Inferior parietal cortex (tissue), 1 donor: Measurements from ENCODE around the gene PHLDA1.
A peak's percentile ranks its signal among the peaks of the same experiment; 100 is the strongest.
"Not testable (repeated sequence)": the region's sequence is repeated elsewhere in the genome, so short reads cannot be mapped to it uniquely, and the experiment has no call there.

Source experiments
- DNase-seq: peaks from one replicate; pipeline ENCODE4 v3.0.0-alpha.2; 2016; ENCODE audit errors: extremely low spot score

Gene PHLDA1

DNA sequence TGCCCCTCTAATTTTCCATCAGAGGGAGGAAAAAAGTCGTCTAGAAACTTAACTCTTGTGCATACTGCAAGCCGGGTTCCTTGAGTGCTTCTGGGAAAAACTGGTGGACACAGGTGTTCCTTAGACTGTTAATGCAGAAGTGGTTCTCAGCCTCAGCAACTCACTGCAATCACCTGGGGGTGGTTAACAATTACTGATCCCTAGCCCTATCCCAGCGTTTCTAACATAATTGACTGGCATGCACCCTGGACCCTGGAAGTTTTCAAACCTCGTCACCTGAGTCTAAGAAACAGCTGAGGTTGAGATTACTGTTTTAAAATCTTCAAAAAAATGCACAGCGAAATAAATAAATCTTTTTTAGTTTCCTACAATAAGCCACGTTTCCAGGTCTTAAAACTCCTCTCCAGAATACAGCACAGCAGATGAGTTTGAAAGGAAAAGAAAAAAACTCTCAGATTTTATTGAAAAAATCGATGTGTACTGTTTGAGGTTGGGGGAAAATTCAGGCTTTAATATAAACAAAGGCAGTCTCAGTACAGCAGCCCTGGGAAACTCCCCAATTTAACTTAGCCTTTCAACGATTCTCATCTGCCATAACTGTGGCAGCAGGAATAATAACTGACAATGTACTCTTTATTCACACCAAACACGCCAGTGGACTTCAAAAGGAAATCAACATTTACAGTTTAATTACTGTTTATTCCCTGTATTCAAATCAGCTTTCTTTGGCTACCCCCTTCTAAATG lies 45.4 kb downstream of the PHLDA1 start:
- no peak for DNase-seq

DNA sequence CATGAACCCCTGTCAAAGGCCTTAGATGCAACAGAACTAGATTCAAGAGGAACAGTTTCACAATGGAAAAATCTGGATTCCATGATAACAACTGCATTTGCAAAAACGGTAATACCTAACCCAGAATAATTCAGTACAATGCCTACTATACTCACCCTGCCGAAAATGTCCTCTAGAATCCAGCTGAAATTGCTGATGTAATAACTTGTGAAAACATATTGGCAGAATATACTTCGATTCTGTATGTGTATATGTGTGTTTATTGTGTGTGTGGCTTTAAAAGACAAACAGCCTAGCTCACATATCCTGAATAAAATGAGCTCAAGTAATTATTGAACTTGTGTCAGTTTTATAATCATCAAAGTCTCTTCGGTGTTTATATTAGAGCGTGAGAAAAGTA lies 46.0 kb downstream of the PHLDA1 start:
- DNase-seq = no peak

GRCh38 chr12:75984577-75985182 lies 46.9 kb downstream of the PHLDA1 start:
- DNase-seq = no peak

DNA sequence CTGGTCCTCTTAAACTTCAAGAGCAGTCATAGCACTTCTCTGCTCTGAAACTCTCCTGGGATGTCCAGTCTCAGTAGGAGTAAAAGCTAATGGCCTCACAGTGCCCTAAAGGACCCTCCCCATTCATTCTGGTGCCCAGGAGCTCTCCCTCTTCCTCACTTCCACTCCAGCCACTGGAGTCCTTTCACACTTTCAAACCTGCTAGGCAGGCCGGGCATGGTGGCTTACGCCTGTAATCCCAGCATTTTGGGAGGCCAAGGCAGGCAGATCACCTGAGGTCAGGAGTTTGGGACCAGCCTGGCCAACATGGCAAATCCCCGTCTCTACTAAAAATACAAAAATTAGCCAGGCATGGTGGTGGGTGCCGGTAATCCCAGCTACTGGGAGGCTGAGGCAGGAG lies 47.7 kb downstream of the PHLDA1 start:
- DNase-seq = not testable (repeated sequence)

DNA sequence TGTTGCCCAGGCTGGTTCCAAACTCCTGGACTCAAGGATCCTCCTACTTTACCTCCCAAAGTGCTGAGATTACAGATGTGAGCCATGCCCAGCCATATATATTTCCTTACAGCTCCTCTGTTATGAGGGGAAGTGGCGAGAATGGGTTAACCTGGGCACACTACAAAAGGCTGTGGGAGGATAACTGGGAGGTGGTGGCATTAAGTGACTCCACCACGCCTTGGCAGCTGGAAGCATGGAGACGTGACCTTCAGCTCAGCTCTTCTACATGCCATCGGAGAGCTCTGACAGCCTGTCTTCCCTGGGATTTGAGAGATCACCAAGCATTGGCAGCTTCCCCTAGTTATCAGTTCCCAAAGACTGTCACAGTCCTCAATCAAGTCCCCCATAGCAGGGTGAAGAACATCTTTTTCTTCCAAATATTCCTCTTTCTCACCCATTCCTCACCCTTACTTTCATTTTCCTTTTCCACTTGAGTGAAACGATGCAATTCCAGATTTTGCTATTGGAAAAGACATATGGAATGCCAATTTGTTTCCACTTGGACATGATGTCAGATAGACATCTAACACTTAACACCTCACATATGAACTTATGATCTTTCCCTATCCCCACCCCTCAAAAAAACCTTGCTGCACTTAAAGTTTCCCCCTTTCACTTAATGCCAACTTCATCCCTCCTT lies 48.5 kb downstream of the PHLDA1 start:
- DNase-seq = no peak

DNA sequence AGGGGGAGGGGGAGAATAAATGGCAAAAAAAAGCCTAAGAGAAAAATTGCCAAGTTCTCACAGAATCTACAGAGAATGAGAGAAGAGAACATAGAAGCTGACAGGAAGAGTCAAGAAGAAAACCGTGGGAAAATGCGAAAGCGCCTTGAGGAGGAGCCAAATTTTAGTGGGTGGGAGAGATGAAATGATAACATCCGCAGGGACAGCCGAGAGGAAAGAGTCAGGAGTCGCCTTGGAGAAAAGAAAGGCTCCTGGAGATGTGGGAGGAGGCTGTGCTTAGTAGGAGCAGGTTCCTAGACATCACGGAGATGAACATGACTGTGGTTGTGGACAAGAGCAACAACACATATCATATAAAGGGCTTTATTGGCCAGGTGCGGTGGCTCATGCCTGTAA lies 49.4 kb downstream of the PHLDA1 start:
- no peak for DNase-seq

- DNase-seq = no peak
These were observed 50.1 kb downstream of the PHLDA1 start for GRCh38 chr12:75981247-75982168.

- no peak for DNase-seq
These were observed 52.4 kb downstream of the PHLDA1 start for GRCh38 chr12:75979181-75979580.

DNA sequence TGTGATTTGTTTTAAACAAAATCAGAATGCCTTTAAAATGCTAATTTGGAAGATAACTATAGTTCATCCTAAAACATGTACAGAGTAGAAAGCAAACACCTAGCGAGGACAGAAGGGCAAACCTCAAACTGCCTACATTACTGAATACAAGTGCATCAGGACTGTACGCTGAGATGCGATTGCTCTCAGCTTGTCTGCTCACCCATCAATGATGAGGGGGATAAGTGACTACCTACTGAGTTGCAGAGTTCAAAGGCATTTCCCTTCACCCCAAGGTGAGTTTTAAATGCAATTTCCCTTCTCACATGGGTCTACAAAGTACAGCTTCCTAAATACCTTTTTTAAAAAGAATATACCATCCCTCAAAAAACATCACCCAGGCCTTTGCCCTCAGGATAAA lies 52.9 kb downstream of the PHLDA1 start:
- no peak for DNase-seq

DNA sequence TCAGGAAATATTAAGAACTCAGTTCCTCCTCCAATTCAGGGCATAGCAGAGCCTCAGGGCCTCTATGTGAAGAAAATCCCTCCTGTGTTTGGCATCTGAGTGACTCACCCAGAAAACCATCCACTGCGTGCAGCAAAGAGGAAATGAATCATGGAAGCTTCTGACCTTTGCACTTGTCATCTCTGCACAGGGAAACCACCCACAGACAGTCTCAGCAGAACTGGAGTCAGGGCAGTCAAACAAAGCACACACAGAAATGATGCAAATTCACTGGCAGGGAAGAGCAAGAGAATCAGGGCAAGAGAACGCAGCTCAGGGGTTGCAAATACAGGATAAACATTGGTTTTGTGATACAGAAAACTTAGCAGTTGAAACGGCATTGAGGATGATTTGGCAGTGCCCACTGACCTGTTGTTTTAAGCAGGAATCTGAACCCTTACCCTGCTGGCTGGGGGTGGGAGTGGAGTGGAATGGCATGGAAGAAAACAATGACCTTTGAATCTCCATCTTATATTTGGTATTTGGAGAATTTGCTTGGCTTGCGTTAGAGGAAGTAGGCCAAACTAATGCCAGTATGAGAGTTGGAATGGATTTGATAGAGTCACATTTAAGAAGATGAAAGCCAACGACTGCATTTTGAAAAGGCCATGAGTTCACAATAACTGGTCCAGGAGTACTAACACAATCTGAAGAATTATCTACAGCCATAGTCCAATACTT lies 53.5 kb downstream of the PHLDA1 start:
- peak; percentile 27 for DNase-seq

- DNase-seq = no peak
These were observed 54.0 kb downstream of the PHLDA1 start for GRCh38 chr12:75977590-75977951.

GRCh38 chr12:75976913-75977312 lies 54.7 kb downstream of the PHLDA1 start:
- DNase-seq = no peak

DNA sequence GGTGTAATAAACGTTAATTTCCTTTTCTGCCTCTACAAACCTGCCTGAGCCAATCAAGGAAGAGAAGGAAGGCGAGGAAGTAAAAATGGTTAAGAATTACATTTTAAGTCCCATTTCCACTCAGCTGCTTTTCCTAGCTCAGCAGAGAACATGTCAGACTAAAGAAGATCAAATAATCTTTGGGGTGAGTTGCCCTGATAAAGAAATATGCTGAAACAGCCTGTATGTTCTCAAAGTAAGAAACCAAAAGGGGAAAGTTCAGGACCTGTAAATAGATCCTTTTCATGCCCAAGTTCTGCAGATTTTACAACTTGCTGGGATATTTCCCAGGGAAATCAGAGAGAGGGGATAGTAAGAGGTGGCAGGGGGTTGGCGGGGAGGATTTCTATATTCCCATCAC lies 55.5 kb downstream of the PHLDA1 start:
- no peak for DNase-seq

DNA sequence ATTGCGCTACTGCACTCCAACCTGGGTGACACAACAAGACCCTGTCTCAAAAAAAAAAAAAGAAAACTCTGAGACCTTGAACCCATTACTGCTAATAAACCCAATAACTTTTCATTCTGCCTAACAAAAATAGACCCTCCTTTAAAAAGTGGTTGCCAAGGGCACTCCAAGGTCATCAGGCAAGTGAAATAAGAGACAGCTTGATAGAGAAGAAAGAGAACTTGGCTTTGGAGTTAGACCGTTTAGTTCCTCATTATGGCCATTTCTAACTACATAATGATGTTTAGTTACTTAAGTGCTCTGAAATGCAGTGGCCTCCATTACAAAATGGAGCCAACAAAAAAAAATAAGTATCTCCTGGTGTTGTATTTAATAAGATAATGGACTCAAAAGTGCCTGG lies 55.9 kb downstream of the PHLDA1 start:
- DNase-seq = no peak
